DOHH2 (cell line): Measurements from ENCODE around the gene SYNGR1.
"Not testable (repeated sequence)": the region's sequence is repeated elsewhere in the genome, so short reads cannot be mapped to it uniquely, and the experiment has no call there.

ENCODE experiments used
- H3F3A ChIP-seq: fragments of 200-600 bp; sonication (generic), shearing (Covaris generic); 2 replicates; pipeline ENCODE4 v1.6.0; 2016; ENCODE audit warnings: antibody characterized with exemption, mild to moderate bottlenecking; ENCODE audit not compliant: control insufficient read depth, insufficient read depth
- H3K27ac ChIP-seq: fragments of 200-600 bp; sonication (generic); 2 replicates; pipeline ENCODE4 v1.5.1; 2014; ENCODE audit warnings: low read depth, mild to moderate bottlenecking, low read length, moderate library complexity
- H3K27me3 ChIP-seq: fragments of 200-600 bp; sonication (generic); 2 replicates; pipeline ENCODE4 v1.6.1; 2014; ENCODE audit warnings: mild to moderate bottlenecking, low read length, mixed read lengths; ENCODE audit not compliant: control insufficient read depth
- H3K36me3 ChIP-seq: fragments of 200-600 bp; sonication (generic); 2 replicates; pipeline ENCODE4 v1.6.1; 2014; ENCODE audit warnings: mild to moderate bottlenecking, low read length, moderate library complexity, mixed read lengths; ENCODE audit not compliant: control insufficient read depth
- H3K4me1 ChIP-seq: fragments of 200-600 bp; sonication (generic); 2 replicates; pipeline ENCODE4 v1.6.1; 2014; ENCODE audit warnings: mild to moderate bottlenecking, low read length, mixed read lengths; ENCODE audit not compliant: control insufficient read depth
- H3K4me2 ChIP-seq: fragments of 200-600 bp; sonication (generic); 2 replicates; pipeline ENCODE4 v1.6.0; 2014; ENCODE audit warnings: mild to moderate bottlenecking, low read length, moderate library complexity
- H3K4me3 ChIP-seq: fragments of 200-600 bp; sonication (generic); 2 replicates; pipeline ENCODE4 v1.5.1; 2014; ENCODE audit warnings: mild to moderate bottlenecking, low read length, mixed read lengths
- H3K79me2 ChIP-seq: fragments of 200-600 bp; sonication (generic); 2 replicates; pipeline ENCODE4 v1.6.1; 2014; ENCODE audit warnings: mild to moderate bottlenecking, low read length, mixed read lengths; ENCODE audit not compliant: control insufficient read depth
- H3K9me2 ChIP-seq: fragments of 200-600 bp; sonication (generic); replicated peaks from 2 replicates; pipeline ENCODE4 v1.6.1; 2014; ENCODE audit warnings: mild to moderate bottlenecking, low read length, mixed read lengths; ENCODE audit not compliant: control insufficient read depth
- H3K9me3 ChIP-seq: fragments of 200-600 bp; sonication (generic); 2 replicates; pipeline ENCODE4 v1.6.1; 2014; ENCODE audit warnings: antibody characterized with exemption, low read length, mixed read lengths; ENCODE audit not compliant: control insufficient read depth, insufficient read depth
- H4K20me1 ChIP-seq: fragments of 200-600 bp; sonication (generic); 2 replicates; pipeline ENCODE4 v1.6.0; 2014; ENCODE audit warnings: low read depth, mild to moderate bottlenecking, antibody characterized with exemption, low read length, moderate library complexity; ENCODE audit not compliant: control insufficient read depth, insufficient read depth
- CTCF ChIP-seq: fragments of 200-600 bp; sonication (generic); IDR thresholded peaks from one replicate; pipeline ENCODE4 v1.5.1; 2014; ENCODE audit warnings: antibody characterized with exemption, mild to moderate bottlenecking, low read depth, low read length; ENCODE audit not compliant: poor library complexity, severe bottlenecking
- EZH2phosphoT487 ChIP-seq: fragments of 200-600 bp; sonication (generic); IDR thresholded peaks from 2 replicates; pipeline ENCODE4 v1.6.1; 2017; ENCODE audit warnings: borderline replicate concordance, mild to moderate bottlenecking, antibody characterized with exemption, low read length, moderate library complexity, mixed read lengths

SYNGR1 gene

GRCh38 chr22:39409516-39410029 is 59.8 kb downstream of the SYNGR1 start:
- Histone ChIP-seq H3K9me3 (no peaks in the 10 kb centered on the region), H3K27ac (no peak overlapping the region), H3K27me3 (no peaks in the 10 kb centered on the region), H3K4me3 (no peak overlapping the region), H4K20me1 (no peaks in the 10 kb centered on the region), H3K4me1 (peaks cover 52% of the 10 kb centered on the region), H3K36me3 (peaks cover 15% of the 10 kb centered on the region), H3K79me2 (peaks cover 82% of the 10 kb centered on the region), H3F3A (peaks cover 9% of the 10 kb centered on the region), H3K9me2 (no peaks in the 10 kb centered on the region), H3K4me2 (no peak overlapping the region)
- no peak for TF ChIP-seq CTCF
- TF ChIP-seq EZH2phosphoT487: no peak

GRCh38 chr22:39410264-39410663 is 60.5 kb downstream of the SYNGR1 start:
- Histone ChIP-seq H4K20me1 (no peaks in the 10 kb centered on the region), H3K4me3 (no peak overlapping the region), H3K4me1 (peaks cover 52% of the 10 kb centered on the region), H3F3A (peaks cover 9% of the 10 kb centered on the region), H3K36me3 (peaks cover 15% of the 10 kb centered on the region), H3K79me2 (peaks cover 76% of the 10 kb centered on the region), H3K27ac (no peak overlapping the region), H3K4me2 (no peak overlapping the region), H3K9me2 (no peaks in the 10 kb centered on the region), H3K9me3 (no peaks in the 10 kb centered on the region), H3K27me3 (no peaks in the 10 kb centered on the region)
- TF ChIP-seq EZH2phosphoT487: no peak
- TF ChIP-seq CTCF: no peak

- Histone ChIP-seq H3K27ac (peak overlapping the region; percentile 82), H3K4me2 (peak overlapping the region; percentile 73), H3K4me1 (peaks cover 50% of the 10 kb centered on the region), H3K4me3 (peak overlapping the region; percentile 61), H3K36me3 (peaks cover 25% of the 10 kb centered on the region), H3K79me2 (peaks cover 66% of the 10 kb centered on the region)
- not testable (repeated sequence) for H3K27me3 ChIP-seq, H3F3A ChIP-seq, H3K9me2 ChIP-seq, H4K20me1 ChIP-seq, H3K9me3 ChIP-seq
Measured at GRCh38 chr22:39411828-39412365, 62.1 kb downstream of the SYNGR1 start.

- peaks cover 55% of the 10 kb centered on the region for H3K79me2 ChIP-seq
Measured at GRCh38 chr22:39413204-39413603, 63.4 kb downstream of the SYNGR1 start.

More at GRCh38 chr22:39413204-39413603, 63.4 kb downstream of the SYNGR1 start:
- not testable (repeated sequence) for H3K27me3 ChIP-seq, H3K9me3 ChIP-seq, H3K9me2 ChIP-seq, H4K20me1 ChIP-seq, H3K4me3 ChIP-seq, H3F3A ChIP-seq
- Histone ChIP-seq H3K4me2 (peak overlapping the region; percentile 73), H3K4me1 (peaks cover 53% of the 10 kb centered on the region), H3K27ac (peak overlapping the region; percentile 82; the same call in 1 of the 2 replicates), H3K36me3 (peaks cover 36% of the 10 kb centered on the region)
